HepG2 (cell line): ENCODE measurements around the gene EWSR1. TPM values are rescaled to one million over a fixed set of nuclear protein-coding genes. Genes with fewer than 3 reads are reported as not detected.
A peak's percentile ranks its signal among the peaks of the same experiment; 100 is the strongest.

ENCODE experiments used
- FOXA3 ChIP-seq: IDR thresholded peaks from 2 replicates; pipeline ENCODE4 v1.6.1; 2016; ENCODE audit warnings: missing genetic modification reagents, missing compliant biosample characterization
- GMEB1 ChIP-seq: sonication (generic); formaldehyde crosslinking; IDR thresholded peaks from 2 replicates; pipeline ENCODE4 v1.5.1; 2020; ENCODE audit warnings: missing genetic modification reagents, mild to moderate bottlenecking, borderline replicate concordance
- HOXA5 ChIP-seq: sonication (generic); formaldehyde crosslinking; IDR thresholded peaks from 2 replicates; pipeline ENCODE4 v1.4.0; 2020; ENCODE audit warnings: missing genetic modification reagents
- KLF12 ChIP-seq: sonication (generic); formaldehyde crosslinking; IDR thresholded peaks from 2 replicates; pipeline ENCODE4 v1.4.0; 2020; ENCODE audit warnings: missing genetic modification reagents, borderline replicate concordance
- MBD4 ChIP-seq: IDR thresholded peaks from 2 replicates; pipeline ENCODE4 v1.6.1; 2012; ENCODE audit warnings: low read length, inconsistent platforms, borderline replicate concordance
- MNT ChIP-seq: fragments of 450-650 bp; IDR thresholded peaks from 2 replicates; pipeline ENCODE4 v1.6.1; 2016
- PHF21A ChIP-seq: sonication (generic); formaldehyde crosslinking; IDR thresholded peaks from 2 replicates; pipeline ENCODE4 v1.5.0; 2020; ENCODE audit warnings: mild to moderate bottlenecking, missing genetic modification reagents
- POLR2AphosphoS2 ChIP-seq: IDR thresholded peaks from 2 replicates; pipeline ENCODE4 v1.6.1; 2011; ENCODE audit warnings: low read depth, low read length, improper control_type of control experiment
- SAP130 ChIP-seq: IDR thresholded peaks from 2 replicates; pipeline ENCODE4 v1.6.1; 2016; ENCODE audit warnings: low read depth
- SMAD3 ChIP-seq: sonication (generic); formaldehyde crosslinking; IDR thresholded peaks from 2 replicates; pipeline ENCODE4 v1.4.0; 2020; ENCODE audit warnings: missing genetic modification reagents
- TGIF2 ChIP-seq: IDR thresholded peaks from 2 replicates; pipeline ENCODE4 v1.6.1; 2016; ENCODE audit warnings: control low read depth, missing compliant biosample characterization
- TMF1 ChIP-seq: sonication (generic); formaldehyde crosslinking; IDR thresholded peaks from 2 replicates; pipeline ENCODE4 v1.8.1; 2022; ENCODE audit warnings: low read depth, missing genetic modification reagents
- ZNF224 ChIP-seq: sonication (generic); formaldehyde crosslinking; IDR thresholded peaks from 2 replicates; pipeline ENCODE4 v1.5.0; 2020; ENCODE audit warnings: mild to moderate bottlenecking, missing genetic modification reagents
- polyA plus RNA-seq, 8 experiments: library from polyadenylated mRNA; depleted of rRNA in 3 of 8; stranded (reverse) in 7 of 8; unstranded in 1 of 8; fragments of >200 nt; fragmentation: Illumina TruSeq in 4 of 8; extraction: Trizol in 4 of 8; gene quantifications; 2 replicates each; pipeline versions ENCODE4 v1.2.1 to v1.2.3, GENCODE V29; 2011 to 2016; ENCODE audit warnings: low read depth in 4 of 8, missing spikeins in 1 of 8, mixed read lengths in 1 of 8; ENCODE audit not compliant: insufficient read depth in 1 of 8
- total RNA-seq, 5 experiments: library from RNA; depleted of rRNA; stranded (reverse); fragments of >200 nt; fragmentation: Illumina TruSeq; extraction: Trizol; gene quantifications; 2 replicates each; pipeline ENCODE4 v1.2.3, GENCODE V29; 2016; ENCODE audit warnings: low read depth in 1 of 5
- TF ChIP-seq, protein P1 (sequence below): sonication (generic); formaldehyde crosslinking; IDR thresholded peaks from 2 replicates; pipeline ENCODE4 v1.4.0; 2020; ENCODE audit warnings: mild to moderate bottlenecking, missing genetic modification reagents
- TF ChIP-seq, protein P2 (sequence below): sonication (generic); formaldehyde crosslinking; IDR thresholded peaks from 2 replicates; pipeline ENCODE4 v1.8.0; 2022; ENCODE audit warnings: missing genetic modification reagents, mild to moderate bottlenecking, inconsistent platforms, borderline replicate concordance

Gene EWSR1
- total and polyA plus RNA-seq, 2 of the 13 experiments (the other 11 are each of a cell fraction or from before 2014, with no cell fraction given): 211 to 326 TPM

DNA sequence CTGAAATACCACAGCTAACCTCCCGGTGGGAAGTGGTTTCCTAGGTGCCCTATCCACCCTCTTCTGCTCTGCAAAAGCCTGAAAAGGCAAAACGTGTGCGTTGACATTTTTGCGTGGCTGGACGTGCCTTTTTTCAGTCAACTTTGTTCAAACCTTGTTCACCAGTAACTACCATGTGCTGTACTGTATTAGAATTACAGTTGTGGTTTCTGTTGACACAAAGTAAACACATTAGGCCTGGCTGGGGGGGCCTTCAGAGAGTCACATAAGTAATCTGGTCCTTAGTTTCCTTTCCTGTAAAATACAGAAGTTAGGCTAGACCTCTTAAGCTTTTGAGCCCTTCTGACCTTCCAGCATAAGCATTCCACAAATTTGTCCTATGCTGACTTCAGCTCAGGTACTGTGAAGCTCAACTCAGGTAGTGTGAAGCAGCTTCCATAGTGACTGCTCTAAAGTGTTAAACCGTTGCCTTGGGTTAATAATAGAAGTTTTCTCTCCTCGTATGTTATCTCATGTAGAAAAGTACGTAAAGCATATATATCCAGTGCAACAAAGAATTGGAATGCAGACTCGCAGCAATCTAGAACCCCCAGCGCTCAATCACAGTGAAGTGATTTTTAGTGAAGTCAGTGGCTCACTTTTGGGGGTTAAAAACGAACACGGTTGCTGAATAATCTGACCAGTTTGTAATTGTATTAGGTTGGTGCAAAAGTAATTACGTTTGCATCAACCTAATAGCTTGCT is 1.8 kb downstream of the EWSR1 start (continued):
- TF ChIP-seq, protein P1, sequence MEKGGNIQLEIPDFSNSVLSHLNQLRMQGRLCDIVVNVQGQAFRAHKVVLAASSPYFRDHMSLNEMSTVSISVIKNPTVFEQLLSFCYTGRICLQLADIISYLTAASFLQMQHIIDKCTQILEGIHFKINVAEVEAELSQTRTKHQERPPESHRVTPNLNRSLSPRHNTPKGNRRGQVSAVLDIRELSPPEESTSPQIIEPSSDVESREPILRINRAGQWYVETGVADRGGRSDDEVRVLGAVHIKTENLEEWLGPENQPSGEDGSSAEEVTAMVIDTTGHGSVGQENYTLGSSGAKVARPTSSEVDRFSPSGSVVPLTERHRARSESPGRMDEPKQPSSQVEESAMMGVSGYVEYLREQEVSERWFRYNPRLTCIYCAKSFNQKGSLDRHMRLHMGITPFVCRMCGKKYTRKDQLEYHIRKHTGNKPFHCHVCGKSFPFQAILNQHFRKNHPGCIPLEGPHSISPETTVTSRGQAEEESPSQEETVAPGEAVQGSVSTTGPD (CRISPR knock-in tag): 0 out of 2 replicates have a peak, but pooled peaks have one; percentile 15
- TF ChIP-seq ZNF224 (CRISPR knock-in tag) (no peak), TGIF2 (CRISPR knock-in tag) (peak; percentile 48; the same call in 1 of the 2 replicates), GMEB1 (CRISPR knock-in tag) (no peak), KLF12 (no peak), MBD4 (0 out of 2 replicates have a peak, but pooled peaks have one; percentile 15), HOXA5 (CRISPR knock-in tag) (0 out of 2 replicates have a peak, but pooled peaks have one; percentile 2), SAP130 (CRISPR knock-in tag) (peak; percentile 75), FOXA3 (CRISPR knock-in tag) (peak; percentile 78), MNT (no peak), SMAD3 (CRISPR knock-in tag) (0 out of 2 replicates have a peak, but pooled peaks have one; percentile 21), PHF21A (CRISPR knock-in tag) (peak; percentile 52; the same call in 1 of the 2 replicates), POLR2AphosphoS2 (0 out of 2 replicates have a peak, but pooled peaks have one; percentile 44), TMF1 (CRISPR knock-in tag) (no peak)
- TF ChIP-seq, protein P2, sequence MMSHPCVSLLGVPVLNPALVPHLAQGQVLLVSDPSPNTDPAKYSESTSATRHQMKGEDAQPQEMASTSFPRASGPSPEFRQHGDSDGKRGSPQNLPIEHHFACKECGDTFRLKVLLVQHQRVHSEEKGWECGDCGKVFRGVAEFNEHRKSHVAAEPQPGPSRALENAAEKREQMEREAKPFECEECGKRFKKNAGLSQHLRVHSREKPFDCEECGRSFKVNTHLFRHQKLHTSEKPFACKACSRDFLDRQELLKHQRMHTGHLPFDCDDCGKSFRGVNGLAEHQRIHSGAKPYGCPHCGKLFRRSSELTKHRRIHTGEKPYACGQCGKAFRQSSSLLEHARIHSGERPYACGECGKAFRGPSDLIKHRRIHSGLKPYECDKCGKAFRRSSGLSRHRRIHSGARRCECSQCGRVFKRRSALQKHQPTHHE (CRISPR knock-in tag): 0 out of 2 replicates have a peak, but pooled peaks have one; percentile 50
